SU-DHL-6 (cell line): ENCODE results near the gene SLC43A2.

Source experiments
- H2AFZ ChIP-seq: fragments of 200-600 bp; sonication (generic); 2 replicates; pipeline ENCODE4 v1.6.1; 2014; ENCODE audit warnings: low read depth, mild to moderate bottlenecking, moderate library complexity, mixed read lengths, antibody characterized with exemption, low read length; ENCODE audit not compliant: severe bottlenecking
- H3F3A ChIP-seq: fragments of 200-600 bp; shearing (Covaris generic); 2 replicates; pipeline ENCODE4 v1.6.0; 2016; ENCODE audit warnings: antibody characterized with exemption, mild to moderate bottlenecking; ENCODE audit not compliant: insufficient read depth
- H3K27ac ChIP-seq: fragments of 200-600 bp; sonication (generic); 2 replicates; pipeline ENCODE4 v1.5.1; 2016; ENCODE audit warnings: low read depth, mild to moderate bottlenecking, low read length, moderate library complexity, mixed read lengths
- H3K27me3 ChIP-seq: fragments of 200-600 bp; sonication (generic), shearing (Covaris generic); 2 replicates; pipeline ENCODE4 v1.6.0; 2014; ENCODE audit warnings: mild to moderate bottlenecking, low read length
- H3K36me3 ChIP-seq: fragments of 200-600 bp; sonication (generic); 2 replicates; pipeline ENCODE4 v1.6.1; 2014; ENCODE audit warnings: mild to moderate bottlenecking, low read length, mixed read lengths
- H3K4me2 ChIP-seq: fragments of 300-600, 200-600 bp; shearing (Covaris generic), sonication (generic); 2 replicates; pipeline ENCODE4 v1.6.0; 2014; ENCODE audit warnings: low read length, low read depth, mild to moderate bottlenecking; ENCODE audit not compliant: poor library complexity, severe bottlenecking
- H3K4me3 ChIP-seq: fragments of 200-600 bp; sonication (generic); 2 replicates; pipeline ENCODE4 v1.5.1; 2014; ENCODE audit warnings: antibody characterized with exemption, low read length, mild to moderate bottlenecking, mixed read lengths; ENCODE audit not compliant: insufficient read depth, poor library complexity, severe bottlenecking
- H3K79me2 ChIP-seq: fragments of 200-600 bp; sonication (generic); 2 replicates; pipeline ENCODE4 v1.6.1; 2014; ENCODE audit warnings: mild to moderate bottlenecking, low read length, moderate library complexity; ENCODE audit not compliant: insufficient read depth
- H3K9ac ChIP-seq: fragments of 200-600 bp; sonication (generic); 2 replicates; pipeline ENCODE4 v1.7.0; 2014; ENCODE audit warnings: mild to moderate bottlenecking, low read length
- H3K9me2 ChIP-seq: fragments of 200-600 bp; sonication (generic); replicated peaks from 2 replicates; pipeline ENCODE4 v1.6.1; 2014; ENCODE audit warnings: low read length; ENCODE audit not compliant: insufficient read depth
- H3K9me3 ChIP-seq: fragments of 200-600 bp; sonication (generic); 2 replicates; pipeline ENCODE4 v1.6.1; 2014; ENCODE audit warnings: low read length, mixed read lengths; ENCODE audit not compliant: insufficient read depth
- H4K20me1 ChIP-seq: fragments of 200-600 bp; sonication (generic); 2 replicates; pipeline ENCODE4 v1.6.1; 2014; ENCODE audit warnings: low read depth, mild to moderate bottlenecking, antibody characterized with exemption, low read length, moderate library complexity, mixed read lengths
- EZH2phosphoT487 ChIP-seq: fragments of 200-600 bp; sonication (generic), shearing (Covaris generic); conservative IDR thresholded peaks from 2 replicates; pipeline ENCODE4 v1.6.1; 2018; ENCODE audit warnings: mild to moderate bottlenecking, antibody characterized with exemption, low read length, moderate library complexity, mixed read lengths
- TF ChIP-seq, protein P1 (sequence below): fragments of 200-600 bp; sonication (generic); IDR thresholded peaks from one replicate; pipeline ENCODE4 v1.5.1; 2017; ENCODE audit warnings: antibody characterized with exemption, mild to moderate bottlenecking, low read length, moderate library complexity; ENCODE audit not compliant: insufficient read depth, poor library complexity, severe bottlenecking

SLC43A2 gene

DNA sequence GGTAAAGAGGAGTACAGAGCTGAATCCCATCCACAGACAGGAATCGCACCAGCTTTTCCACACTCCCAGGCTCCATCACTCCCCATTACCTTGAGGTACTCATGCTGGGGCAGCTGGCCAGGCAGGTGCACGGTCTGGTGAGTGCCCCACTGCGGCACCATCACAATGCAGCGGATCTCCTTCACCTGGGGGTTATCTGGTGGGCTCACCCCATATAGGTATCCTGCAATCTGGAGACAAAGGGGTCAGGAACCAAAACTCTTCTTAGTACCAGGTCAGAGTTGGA is 22.9 kb upstream of the SLC43A2 start:
- no peak overlapping the region for H3K27ac ChIP-seq
- no peaks in the 10 kb centered on the region for H4K20me1 ChIP-seq
- no peaks in the 10 kb centered on the region for H3K9me3 ChIP-seq
- TF ChIP-seq, protein P1, sequence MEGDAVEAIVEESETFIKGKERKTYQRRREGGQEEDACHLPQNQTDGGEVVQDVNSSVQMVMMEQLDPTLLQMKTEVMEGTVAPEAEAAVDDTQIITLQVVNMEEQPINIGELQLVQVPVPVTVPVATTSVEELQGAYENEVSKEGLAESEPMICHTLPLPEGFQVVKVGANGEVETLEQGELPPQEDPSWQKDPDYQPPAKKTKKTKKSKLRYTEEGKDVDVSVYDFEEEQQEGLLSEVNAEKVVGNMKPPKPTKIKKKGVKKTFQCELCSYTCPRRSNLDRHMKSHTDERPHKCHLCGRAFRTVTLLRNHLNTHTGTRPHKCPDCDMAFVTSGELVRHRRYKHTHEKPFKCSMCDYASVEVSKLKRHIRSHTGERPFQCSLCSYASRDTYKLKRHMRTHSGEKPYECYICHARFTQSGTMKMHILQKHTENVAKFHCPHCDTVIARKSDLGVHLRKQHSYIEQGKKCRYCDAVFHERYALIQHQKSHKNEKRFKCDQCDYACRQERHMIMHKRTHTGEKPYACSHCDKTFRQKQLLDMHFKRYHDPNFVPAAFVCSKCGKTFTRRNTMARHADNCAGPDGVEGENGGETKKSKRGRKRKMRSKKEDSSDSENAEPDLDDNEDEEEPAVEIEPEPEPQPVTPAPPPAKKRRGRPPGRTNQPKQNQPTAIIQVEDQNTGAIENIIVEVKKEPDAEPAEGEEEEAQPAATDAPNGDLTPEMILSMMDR = no peak
- no peak for TF ChIP-seq EZH2phosphoT487
- H3K9ac ChIP-seq = no peak overlapping the region
- peaks cover 19% of the 10 kb centered on the region; the same call in 1 of the 2 replicates for H3F3A ChIP-seq
- no peak overlapping the region for H2AFZ ChIP-seq
- no peak overlapping the region for H3K4me2 ChIP-seq
- H3K9me2 ChIP-seq = no peaks in the 10 kb centered on the region
- H3K79me2 ChIP-seq = no peaks in the 10 kb centered on the region
- H3K4me3 ChIP-seq = no peak overlapping the region
- no peaks in the 10 kb centered on the region for H3K27me3 ChIP-seq
- H3K36me3 ChIP-seq = peaks cover 9% of the 10 kb centered on the region; the same call in 1 of the 2 replicates

DNA sequence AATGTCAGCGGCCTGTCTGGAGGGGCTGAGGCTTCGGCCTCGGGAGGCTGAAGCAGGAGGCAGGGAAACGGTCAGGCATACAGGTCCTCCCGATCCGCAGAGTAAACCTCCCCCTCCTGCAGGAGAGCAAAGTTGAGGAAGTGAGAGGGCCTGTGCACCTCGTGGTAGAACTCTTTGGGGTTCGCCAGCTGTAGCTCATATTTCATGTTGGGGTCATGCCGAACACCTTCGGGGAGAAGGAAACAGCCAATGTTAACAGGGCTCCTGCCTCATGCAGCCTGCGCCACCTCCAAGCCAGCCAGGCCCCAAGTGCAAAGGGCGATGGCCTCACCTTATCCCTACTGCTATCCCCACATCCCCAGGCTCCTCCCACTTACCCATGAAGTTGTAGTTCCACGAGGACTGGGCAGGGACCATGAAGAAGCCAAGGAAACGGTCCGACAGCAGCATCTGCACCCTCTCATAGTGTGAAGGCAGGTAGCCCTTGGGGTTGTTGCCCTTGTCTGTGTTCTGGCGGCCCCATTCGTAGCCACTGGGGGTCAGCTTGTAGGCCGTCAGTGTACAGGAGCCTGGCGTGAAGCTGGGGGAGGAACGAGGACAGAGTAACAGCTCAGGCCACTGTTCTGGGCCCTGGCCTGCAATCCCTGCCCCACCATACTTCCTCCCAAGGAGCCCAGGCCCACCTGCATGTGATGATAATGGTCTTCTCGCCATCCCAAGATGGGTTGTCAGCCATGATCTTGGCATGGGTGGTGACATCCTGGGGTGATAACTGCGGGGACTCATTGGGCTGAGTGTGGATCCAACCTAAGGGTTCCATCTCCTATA is 22.3 kb upstream of the SLC43A2 start:
- Histone ChIP-seq H3K27ac (no peak overlapping the region), H3K9me2 (no peaks in the 10 kb centered on the region), H3K4me2 (no peak overlapping the region), H3K79me2 (no peaks in the 10 kb centered on the region), H4K20me1 (no peaks in the 10 kb centered on the region), H3K9ac (no peak overlapping the region), H3K9me3 (no peaks in the 10 kb centered on the region), H3K4me3 (no peak overlapping the region), H3F3A (peaks cover 19% of the 10 kb centered on the region; the same call in 1 of the 2 replicates), H2AFZ (no peak overlapping the region), H3K36me3 (peaks cover 8% of the 10 kb centered on the region; the same call in 1 of the 2 replicates), H3K27me3 (no peaks in the 10 kb centered on the region)
- TF ChIP-seq EZH2phosphoT487 = no peak
- TF ChIP-seq, protein P1 = no peak

DNA sequence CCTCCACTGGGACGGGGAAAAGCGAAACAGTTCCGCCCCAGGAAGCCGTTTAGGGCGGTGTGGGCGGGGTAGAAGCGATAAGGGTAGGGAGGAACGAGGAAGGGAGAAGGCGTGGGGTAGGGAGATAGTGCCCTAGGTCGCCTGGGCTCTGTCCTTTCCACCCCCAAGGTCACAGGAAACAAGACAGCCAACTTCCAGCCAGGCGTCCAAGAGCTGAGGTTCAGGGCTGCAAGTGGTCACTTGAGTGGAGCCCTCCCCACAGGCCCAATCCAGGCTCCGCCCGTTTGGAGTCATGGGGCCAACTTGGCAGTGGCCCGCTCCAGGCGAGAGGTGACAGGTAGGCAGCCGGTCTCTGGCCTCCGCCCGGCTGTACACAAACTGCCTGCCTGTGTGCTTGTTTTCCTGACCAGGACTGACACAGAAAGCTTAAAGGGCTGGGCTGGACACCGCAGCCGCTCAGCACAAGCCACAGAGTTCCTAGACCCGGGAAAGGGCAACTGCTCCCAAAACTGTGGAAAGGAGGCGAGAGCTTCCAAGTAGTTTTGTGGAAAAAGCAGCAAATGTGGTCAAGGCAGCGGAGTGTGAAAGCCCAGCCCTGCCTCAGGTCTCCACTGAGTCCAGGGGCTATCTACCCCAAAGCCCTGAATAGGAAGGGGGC is 21.3 kb upstream of the SLC43A2 start, which contains the start of gene RILP:
TSS of gene RILP (minus strand) at position 23 of the 658 bp plus-strand sequence. CDS start 62 bp downstream, outside the sequence.
- Histone ChIP-seq H3F3A (peaks cover 19% of the 10 kb centered on the region; the same call in 1 of the 2 replicates), H3K4me2 (peak within 1 kb of the TSS; percentile 58), H4K20me1 (no peaks in the 10 kb centered on the region), H2AFZ (peak within 1 kb of the TSS; percentile 32), H3K27ac (peak within 1 kb of the TSS; percentile 53), H3K9me3 (no peaks in the 10 kb centered on the region), H3K27me3 (no peaks in the 10 kb centered on the region), H3K36me3 (0 out of 2 replicates have a peak, but pooled peaks cover 5% of the 10 kb centered on the region), H3K9me2 (no peaks in the 10 kb centered on the region), H3K9ac (peak within 1 kb of the TSS; percentile 50), H3K4me3 (peak within 1 kb of the TSS; percentile 53), H3K79me2 (no peaks in the 10 kb centered on the region)
- no peak for TF ChIP-seq EZH2phosphoT487
- TF ChIP-seq, protein P1 = no peak
